K562 (cell line): ENCODE data around the gene SLC2A14.
"Not testable (repeated sequence)": the region's sequence is repeated elsewhere in the genome, so short reads cannot be mapped to it uniquely, and the experiment has no call there.

ENCODE experiments used
- CTCF ChIP-seq, 3 experiments: IDR thresholded peaks in 2 of 3; conservative IDR thresholded peaks in 1 of 3; 2 replicates each; pipeline ENCODE4 v1.5.1; 2011 to 2012; ENCODE audit warnings: low read length in 3 of 3, mild to moderate bottlenecking in 3 of 3, control low read depth in 2 of 3, improper control_type of control experiment in 1 of 3, inconsistent platforms in 1 of 3, low read depth in 1 of 3, mixed read lengths in 1 of 3, moderate library complexity in 1 of 3; ENCODE audit not compliant: insufficient read depth in 2 of 3
- POLR2A ChIP-seq: fragments of 450-650 bp; conservative IDR thresholded peaks from 2 replicates; pipeline ENCODE4 v1.6.1; 2016
- POLR2G ChIP-seq: fragments of 200-400 bp; formaldehyde crosslinking; IDR thresholded peaks from 2 replicates; pipeline ENCODE4 v1.6.1; 2017; ENCODE audit warnings: low read depth, mild to moderate bottlenecking, antibody characterized with exemption, low read length, moderate library complexity
- SP1 ChIP-seq: sonication (generic); formaldehyde crosslinking; IDR thresholded peaks from 2 replicates; pipeline ENCODE4 v1.8.1; 2022; ENCODE audit warnings: mild to moderate bottlenecking, missing genetic modification reagents
- TSHZ1 ChIP-seq: fragments of 250-450 bp; sonication (Bioruptor Pico); IDR thresholded peaks from 2 replicates; pipeline ENCODE4 v1.4.0; 2020; ENCODE audit warnings: mild to moderate bottlenecking, moderate library complexity

DNA sequence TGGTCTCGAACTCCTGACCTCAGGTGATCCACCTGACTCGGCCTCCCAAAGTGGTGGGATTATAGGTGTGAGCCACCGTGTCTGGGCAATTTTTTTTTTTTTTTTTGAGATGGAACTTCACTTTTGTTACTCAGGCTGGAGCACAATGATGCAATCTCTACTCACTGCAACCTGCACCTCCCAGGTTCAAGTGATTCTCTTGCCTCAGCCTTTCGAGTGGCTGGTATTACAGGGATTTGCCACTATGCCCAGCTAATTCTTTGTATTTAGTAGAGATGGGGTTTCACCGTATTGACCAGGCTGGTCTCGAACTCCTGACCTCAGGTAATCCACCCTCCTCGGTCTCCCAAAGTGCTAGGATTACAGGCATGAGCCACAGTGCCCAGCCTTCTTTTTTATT lies 75.4 kb downstream of the SLC2A14 start:
- not testable (repeated sequence) for TF ChIP-seq TSHZ1 (CRISPR knock-in tag); POLR2A; SP1 (CRISPR knock-in tag); CTCF (IDR thresholded peaks at IDR 0.05 in 2 of 3, conservative IDR thresholded peaks at IDR 0.05 in 1 of 3; ENCODE audit: insufficient read depth in 2 of 3, low read depth in 1 of 3, low read length in 3 of 3); POLR2G
